Stimulated activated CD4-positive, alpha-beta T cell treated with anti-CD3 and anti-CD28 coated beads, Interleukin-15, amount 100 ng/mL, for 24 hours (primary cell): Measurements from ENCODE around the gene RNF144A.
"Not testable (repeated sequence)": the region's sequence is repeated elsewhere in the genome, so short reads cannot be mapped to it uniquely, and the experiment has no call there.

Experiments used
- DNase-seq: peaks from one replicate; pipeline ENCODE4 v3.0.0-alpha.2; 2020

Gene RNF144A, protein sequence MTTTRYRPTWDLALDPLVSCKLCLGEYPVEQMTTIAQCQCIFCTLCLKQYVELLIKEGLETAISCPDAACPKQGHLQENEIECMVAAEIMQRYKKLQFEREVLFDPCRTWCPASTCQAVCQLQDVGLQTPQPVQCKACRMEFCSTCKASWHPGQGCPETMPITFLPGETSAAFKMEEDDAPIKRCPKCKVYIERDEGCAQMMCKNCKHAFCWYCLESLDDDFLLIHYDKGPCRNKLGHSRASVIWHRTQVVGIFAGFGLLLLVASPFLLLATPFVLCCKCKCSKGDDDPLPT

GRCh38 chr2:6917071-6917760 lies at the start of gene RNF144A:
Gene RNF144A (plus strand): TSS chr2:6917412. CDS start chr2:6996927, 79,515 bp downstream.
- peak; percentile 79 for DNase-seq

- no peak for DNase-seq
Observed at GRCh38 chr2:6872394-6872793, 44.8 kb upstream of the RNF144A start.

DNA sequence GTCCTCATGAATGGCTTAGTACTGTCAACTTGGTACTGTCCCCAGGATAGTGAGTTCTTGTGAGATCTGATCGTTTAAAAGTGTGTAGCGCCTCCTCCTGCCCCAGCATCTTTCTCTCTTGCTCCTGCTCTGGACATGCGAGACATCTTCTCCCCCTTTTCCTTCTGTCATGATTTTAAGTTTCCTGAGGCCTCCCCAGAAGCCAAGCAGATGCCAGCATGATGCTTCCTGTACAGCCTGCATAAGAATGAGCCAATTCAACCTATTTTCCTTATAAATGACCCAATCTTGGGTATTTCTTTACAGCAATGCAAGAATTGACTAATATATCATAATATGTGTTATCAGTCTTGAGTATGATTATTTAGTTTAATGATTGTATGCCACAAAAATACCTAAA lies 43.2 kb upstream of the RNF144A start:
- DNase-seq = no peak

DNA sequence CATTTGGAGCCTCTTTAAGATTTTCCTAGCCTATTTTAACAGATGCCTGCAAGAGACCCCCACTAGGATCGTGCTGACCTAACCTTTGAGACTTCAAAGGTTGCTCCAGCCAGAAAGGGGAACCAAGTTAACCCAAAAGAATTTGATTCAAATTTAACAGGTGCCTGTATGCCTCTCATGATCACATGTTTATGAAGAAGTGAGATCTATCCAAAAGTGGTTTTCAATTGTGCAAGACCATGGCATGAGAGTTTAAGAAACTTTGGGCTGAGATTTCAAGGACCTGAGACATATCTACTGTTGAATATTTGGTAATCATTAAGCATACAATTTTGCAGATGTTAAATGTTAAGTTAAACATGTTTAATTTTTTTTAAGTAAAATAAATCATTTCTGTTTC lies 40.9 kb upstream of the RNF144A start:
- no peak for DNase-seq

DNA sequence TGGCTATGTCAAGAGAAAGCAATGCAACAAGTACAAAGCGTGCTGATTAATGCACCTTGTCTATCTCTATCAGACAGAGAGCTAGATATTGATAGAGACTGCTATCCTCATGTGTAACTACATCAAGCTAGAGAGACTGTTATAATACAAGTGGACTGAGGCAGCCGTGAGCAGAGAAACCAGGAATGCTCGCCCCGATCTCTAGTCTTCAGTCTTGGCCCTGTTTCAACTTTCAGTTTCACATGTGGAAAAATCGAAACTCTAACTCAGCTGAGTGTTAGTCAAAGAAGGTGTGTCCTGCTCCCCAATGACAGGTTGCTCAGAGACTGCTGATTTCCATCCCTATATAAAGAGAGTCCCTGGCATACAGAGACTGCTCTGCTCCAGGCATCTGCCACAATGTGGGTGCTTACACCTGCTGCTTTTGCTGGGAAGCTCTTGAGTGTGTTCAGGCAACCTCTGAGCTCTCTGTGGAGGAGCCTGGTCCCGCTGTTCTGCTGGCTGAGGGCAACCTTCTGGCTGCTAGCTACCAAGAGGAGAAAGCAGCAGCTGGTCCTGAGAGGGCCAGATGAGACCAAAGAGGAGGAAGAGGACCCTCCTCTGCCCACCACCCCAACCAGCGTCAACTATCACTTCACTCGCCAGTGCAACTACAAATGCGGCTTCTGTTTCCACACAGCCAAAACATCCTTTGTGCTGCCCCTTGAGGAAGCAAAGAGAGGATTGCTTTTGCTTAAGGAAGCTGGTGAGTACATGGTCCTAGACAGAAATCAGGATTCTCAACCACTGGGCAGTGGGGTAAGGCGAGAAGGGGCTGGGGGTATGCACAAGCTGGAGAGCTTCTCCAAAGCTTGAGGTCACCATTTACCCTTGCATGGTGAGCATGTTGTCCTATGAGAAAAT lies 39.6 kb upstream of the RNF144A start, which contains the start of gene RSAD2:
TSS of gene RSAD2 (plus strand) at position 376 of the 903 bp plus-strand sequence. CDS start at position 400, 24 bp downstream.
- DNase-seq = peak; percentile 22

DNA sequence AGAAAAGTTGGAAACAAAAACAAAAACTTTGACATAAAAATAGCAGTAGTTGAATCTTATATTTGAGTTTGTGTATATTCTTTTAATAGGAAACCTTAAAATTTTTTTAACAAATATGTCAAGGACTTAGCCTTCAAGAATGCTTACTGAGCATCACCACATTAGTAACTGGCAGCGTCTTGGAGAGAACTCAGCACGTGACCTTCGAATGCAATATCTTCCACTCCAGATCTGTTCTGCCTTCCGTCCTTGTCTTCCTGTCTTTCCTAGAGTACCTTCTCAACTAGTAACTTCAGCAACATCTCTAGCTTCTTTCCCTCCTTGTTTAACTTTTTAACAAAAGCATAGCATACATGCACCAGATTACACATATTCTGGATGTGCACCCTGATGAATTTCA lies 38.7 kb upstream of the RNF144A start:
- no peak for DNase-seq

- no peak for DNase-seq
Observed at GRCh38 chr2:6879011-6879410, 38.2 kb upstream of the RNF144A start.

GRCh38 chr2:6880200-6880733 lies 36.9 kb upstream of the RNF144A start:
- no peak for DNase-seq

DNA sequence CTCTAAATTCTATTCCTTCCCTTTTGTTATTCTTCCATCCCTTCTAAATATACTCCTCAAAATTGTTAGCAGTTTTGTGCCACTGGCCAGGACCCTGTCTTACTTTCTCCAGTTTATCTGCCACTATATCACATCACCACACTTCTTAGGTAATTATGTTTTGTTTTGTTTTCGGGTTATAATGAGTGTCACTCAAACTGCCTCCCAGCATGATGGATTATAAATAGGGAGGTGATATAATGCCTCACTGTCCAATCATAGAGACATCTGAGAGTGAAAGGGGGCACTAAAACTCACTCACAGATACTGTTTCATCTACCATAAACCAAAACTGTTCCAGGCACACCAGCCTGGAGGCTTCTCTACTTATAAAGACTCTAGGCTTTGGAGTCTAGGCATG lies 36.2 kb upstream of the RNF144A start:
- DNase-seq = no peak

DNA sequence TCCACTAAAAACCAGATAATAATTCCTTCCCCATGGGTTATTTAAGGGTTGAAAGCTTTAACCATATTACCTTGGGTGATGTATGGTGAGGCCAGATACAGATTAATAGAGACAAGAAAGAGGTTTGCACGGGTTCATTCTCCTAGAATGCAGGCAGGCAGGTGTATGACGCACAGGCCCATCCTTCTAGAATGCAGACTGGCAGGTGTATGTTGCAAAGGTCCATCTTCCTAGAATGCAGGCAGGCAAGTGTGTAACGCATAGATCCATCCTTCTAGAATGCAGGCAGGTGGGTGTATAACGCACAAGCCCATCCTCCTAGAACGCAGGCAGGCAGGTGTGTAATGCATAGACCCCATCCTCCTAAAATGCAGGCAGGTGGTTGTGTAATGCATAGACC lies 35.7 kb upstream of the RNF144A start:
- DNase-seq = no peak

DNA sequence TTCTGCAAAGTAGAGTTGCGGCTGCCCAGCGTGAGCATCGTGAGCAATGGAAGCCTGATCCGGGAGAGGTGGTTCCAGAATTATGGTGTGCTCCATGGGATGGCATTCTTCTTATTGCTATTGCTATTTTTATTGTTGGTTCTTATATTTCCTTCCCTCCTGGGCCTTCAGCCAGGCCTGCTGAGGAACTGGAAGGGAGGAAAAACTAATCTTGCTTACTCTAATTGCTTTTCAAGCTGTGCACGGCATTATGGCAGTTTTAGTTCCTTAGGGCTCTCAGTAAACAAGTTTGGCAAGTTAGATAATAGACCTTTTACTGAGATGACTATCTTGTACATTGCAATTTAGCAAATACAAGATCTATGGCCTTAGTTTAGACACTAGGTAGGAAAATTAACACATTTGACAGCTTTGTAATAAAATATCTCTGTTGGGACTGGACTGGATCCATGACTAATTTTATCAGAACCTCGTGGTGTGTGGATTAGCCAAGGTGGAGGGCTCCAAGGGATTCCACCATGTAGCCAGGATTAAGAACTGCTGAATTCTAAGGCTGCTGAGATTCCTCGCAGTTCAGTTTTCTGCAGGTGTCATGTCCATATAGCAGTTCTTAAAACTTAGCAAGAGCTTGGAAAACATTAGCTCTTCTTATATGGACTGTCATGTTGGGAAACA lies 33.6 kb upstream of the RNF144A start:
- DNase-seq = no peak

- no peak for DNase-seq
Observed at GRCh38 chr2:6885551-6885950, 31.7 kb upstream of the RNF144A start.

GRCh38 chr2:6885968-6886367 lies 31.2 kb upstream of the RNF144A start:
- no peak for DNase-seq

- no peak for DNase-seq
Observed at GRCh38 chr2:6887751-6888192, 29.4 kb upstream of the RNF144A start.

DNA sequence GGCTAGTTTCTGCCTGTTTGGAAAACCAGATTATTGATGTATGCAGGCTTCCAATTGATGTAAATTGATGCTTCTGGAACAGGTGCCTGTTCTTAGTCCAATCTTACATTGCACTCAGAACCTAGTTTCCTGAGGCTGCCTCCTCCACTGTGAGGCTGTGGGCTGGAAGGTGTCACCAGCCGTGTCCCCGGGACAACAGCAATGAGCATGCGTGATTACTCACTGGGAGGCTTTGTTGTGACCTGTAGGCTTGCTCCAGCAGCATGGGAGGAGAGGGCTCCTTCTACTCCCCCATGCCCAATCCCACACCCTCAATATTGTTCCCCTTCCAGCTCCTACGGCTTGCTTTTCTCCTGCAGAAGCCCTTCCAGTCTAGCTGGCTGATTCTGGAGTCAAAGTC lies 28.5 kb upstream of the RNF144A start:
- DNase-seq = no peak

DNA sequence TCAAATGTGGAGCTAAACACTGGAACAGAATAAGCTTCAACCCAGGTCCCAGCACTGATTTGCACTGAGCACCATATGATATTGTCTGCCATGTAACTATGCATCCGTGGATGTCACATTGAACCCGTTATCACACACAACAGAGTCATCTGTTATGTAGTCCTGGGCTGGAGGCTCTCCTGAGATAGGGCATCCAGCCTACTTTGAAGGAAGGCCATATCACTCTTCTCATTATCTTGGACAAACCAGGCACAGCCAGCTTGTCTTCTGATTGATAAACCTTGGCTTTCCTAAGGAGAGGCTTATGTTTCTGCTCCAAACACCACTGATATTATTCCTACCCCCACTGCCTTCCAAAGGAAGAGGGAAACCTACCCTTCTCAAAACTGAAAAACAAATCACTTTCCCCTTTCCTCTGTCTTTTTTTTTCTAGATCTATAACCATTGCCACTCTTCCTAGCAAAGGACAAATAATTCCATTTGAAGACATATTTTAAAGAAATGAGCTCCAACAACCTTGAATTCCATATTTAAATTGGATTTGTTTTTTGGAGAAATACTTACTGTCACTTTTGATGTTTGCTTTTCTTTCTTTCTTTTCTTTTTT lies 23.2 kb upstream of the RNF144A start:
- no peak for DNase-seq

GRCh38 chr2:6896930-6897759 lies 20.1 kb upstream of the RNF144A start:
- DNase-seq = no peak

- DNase-seq = not testable (repeated sequence)
Observed at GRCh38 chr2:6902581-6902980, 14.6 kb upstream of the RNF144A start.

DNA sequence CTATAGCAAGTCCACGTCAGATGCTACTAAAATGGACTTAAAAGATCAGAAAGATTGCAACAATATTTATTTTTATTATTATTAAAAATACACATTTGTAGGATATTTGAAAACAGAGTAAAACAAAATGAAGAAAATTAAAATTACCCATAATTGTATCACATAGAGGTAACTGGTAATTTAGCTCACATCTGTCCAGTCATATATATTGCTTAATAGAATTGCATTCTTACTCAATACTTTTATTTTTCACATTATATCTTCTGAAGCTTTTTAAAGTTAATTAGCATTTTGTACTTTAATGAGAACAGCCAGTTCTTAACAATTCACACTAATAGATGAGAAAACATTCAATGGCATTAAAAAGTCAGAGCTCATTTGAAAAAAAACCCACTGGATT lies 11.5 kb upstream of the RNF144A start:
- DNase-seq = no peak

DNA sequence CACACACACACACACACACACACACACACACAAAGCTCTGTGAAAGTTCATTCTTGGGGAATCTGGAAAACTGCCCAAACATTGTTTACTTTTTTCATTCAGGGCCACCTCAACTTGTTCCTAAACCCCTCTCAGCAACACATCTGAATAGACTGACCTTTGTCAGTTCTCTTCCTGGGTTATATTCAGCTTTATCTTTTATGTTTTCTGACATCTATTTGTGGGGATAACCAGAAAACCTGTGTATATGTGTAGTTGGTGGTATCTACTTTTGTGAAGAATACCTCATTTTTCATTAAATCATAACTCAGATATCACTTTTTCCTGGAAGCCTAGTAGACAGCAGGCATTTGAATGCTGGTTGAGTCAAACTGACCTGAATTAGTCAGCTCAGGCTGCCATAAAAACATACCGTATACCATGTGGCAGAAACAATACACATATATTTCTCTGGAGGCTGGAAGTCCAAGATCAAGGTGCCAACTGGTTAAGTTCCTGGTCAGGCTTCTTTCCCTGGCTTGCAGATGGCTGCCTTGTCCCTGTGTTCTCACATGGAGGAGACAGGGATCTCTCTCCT lies 11.0 kb upstream of the RNF144A start:
- no peak for DNase-seq

- no peak for DNase-seq
Observed at GRCh38 chr2:6908291-6908690, 8.9 kb upstream of the RNF144A start.
